GM23338 (cell line): ENCODE measurements around the gene GNB1L.

Experiments used
- CREB1 ChIP-seq: fragments of 250-450 bp; sonication (Bioruptor Pico); IDR thresholded peaks from 2 replicates; pipeline ENCODE4 v1.5.0; 2020; ENCODE audit warnings: low read depth, mild to moderate bottlenecking, moderate library complexity
- EZH2 ChIP-seq: fragments of 200-600 bp; sonication (generic); IDR thresholded peaks from one replicate; pipeline ENCODE4 v1.8.0; 2017; ENCODE audit warnings: antibody characterized with exemption, mild to moderate bottlenecking, low read depth; ENCODE audit not compliant: unreplicated experiment
- EZH2phosphoT487 ChIP-seq: fragments of 200-600 bp; sonication (generic); IDR thresholded peaks from one replicate; pipeline ENCODE4 v1.8.1; 2018; ENCODE audit warnings: antibody characterized with exemption; ENCODE audit not compliant: unreplicated experiment
- JUNB ChIP-seq: IDR thresholded peaks from one replicate; pipeline ENCODE4 v1.6.1; 2016; ENCODE audit warnings: antibody characterized with exemption; ENCODE audit not compliant: unreplicated experiment
- STAT1 ChIP-seq: IDR thresholded peaks from one replicate; pipeline ENCODE4 v1.6.1; 2016; ENCODE audit warnings: antibody characterized with exemption; ENCODE audit not compliant: unreplicated experiment
- ZNF114 ChIP-seq: fragments of 250-450 bp; sonication (Bioruptor Pico); IDR thresholded peaks from 2 replicates; pipeline ENCODE4 v1.5.0; 2020; ENCODE audit warnings: mild to moderate bottlenecking, moderate library complexity
- TF ChIP-seq, protein P1 (sequence below), 2 experiments: fragments of 200-600 bp in 1 of 2; sonication (generic) in 1 of 2; conservative IDR thresholded peaks; 2 replicates each; pipeline versions ENCODE4 v1.5.1 to v1.6.1; 2016 to 2017; ENCODE audit warnings: antibody characterized with exemption in 2 of 2, low read depth in 2 of 2, mild to moderate bottlenecking in 2 of 2, moderate library complexity in 1 of 2
- TF ChIP-seq, protein P2 (sequence below): IDR thresholded peaks from one replicate; pipeline ENCODE4 v1.6.1; 2018; ENCODE audit warnings: antibody characterized with exemption; ENCODE audit not compliant: unreplicated experiment

DNA sequence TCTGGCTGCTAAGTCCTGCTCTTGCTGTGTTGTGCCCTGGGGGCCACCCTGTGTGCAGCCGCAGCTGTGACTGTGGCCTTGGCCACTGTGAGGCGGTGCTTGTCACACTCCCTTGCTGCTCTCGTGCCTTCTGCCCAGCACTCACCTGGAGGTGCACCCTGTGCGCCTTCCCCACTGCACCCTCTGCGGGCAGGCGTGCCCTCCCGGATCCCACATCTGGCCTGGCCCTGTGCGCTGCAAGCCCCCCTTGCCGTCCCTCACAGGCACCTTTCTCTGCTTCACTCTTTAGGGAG lies 66.9 kb downstream of the GNB1L start:
- TF ChIP-seq, protein P1, sequence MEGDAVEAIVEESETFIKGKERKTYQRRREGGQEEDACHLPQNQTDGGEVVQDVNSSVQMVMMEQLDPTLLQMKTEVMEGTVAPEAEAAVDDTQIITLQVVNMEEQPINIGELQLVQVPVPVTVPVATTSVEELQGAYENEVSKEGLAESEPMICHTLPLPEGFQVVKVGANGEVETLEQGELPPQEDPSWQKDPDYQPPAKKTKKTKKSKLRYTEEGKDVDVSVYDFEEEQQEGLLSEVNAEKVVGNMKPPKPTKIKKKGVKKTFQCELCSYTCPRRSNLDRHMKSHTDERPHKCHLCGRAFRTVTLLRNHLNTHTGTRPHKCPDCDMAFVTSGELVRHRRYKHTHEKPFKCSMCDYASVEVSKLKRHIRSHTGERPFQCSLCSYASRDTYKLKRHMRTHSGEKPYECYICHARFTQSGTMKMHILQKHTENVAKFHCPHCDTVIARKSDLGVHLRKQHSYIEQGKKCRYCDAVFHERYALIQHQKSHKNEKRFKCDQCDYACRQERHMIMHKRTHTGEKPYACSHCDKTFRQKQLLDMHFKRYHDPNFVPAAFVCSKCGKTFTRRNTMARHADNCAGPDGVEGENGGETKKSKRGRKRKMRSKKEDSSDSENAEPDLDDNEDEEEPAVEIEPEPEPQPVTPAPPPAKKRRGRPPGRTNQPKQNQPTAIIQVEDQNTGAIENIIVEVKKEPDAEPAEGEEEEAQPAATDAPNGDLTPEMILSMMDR (conservative IDR thresholded peaks at IDR 0.05; ENCODE audit: low read depth in 2 of 2): peak in 1 of 2 experiments; percentile 32; a peak in 2 of 4 replicates
- TF ChIP-seq EZH2 (no peak), CREB1 (CRISPR knock-in tag) (no peak), EZH2phosphoT487 (no peak), JUNB (no peak), ZNF114 (no peak), STAT1 (no peak)
- TF ChIP-seq, protein P2, sequence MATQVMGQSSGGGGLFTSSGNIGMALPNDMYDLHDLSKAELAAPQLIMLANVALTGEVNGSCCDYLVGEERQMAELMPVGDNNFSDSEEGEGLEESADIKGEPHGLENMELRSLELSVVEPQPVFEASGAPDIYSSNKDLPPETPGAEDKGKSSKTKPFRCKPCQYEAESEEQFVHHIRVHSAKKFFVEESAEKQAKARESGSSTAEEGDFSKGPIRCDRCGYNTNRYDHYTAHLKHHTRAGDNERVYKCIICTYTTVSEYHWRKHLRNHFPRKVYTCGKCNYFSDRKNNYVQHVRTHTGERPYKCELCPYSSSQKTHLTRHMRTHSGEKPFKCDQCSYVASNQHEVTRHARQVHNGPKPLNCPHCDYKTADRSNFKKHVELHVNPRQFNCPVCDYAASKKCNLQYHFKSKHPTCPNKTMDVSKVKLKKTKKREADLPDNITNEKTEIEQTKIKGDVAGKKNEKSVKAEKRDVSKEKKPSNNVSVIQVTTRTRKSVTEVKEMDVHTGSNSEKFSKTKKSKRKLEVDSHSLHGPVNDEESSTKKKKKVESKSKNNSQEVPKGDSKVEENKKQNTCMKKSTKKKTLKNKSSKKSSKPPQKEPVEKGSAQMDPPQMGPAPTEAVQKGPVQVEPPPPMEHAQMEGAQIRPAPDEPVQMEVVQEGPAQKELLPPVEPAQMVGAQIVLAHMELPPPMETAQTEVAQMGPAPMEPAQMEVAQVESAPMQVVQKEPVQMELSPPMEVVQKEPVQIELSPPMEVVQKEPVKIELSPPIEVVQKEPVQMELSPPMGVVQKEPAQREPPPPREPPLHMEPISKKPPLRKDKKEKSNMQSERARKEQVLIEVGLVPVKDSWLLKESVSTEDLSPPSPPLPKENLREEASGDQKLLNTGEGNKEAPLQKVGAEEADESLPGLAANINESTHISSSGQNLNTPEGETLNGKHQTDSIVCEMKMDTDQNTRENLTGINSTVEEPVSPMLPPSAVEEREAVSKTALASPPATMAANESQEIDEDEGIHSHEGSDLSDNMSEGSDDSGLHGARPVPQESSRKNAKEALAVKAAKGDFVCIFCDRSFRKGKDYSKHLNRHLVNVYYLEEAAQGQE: no peak
